ENCODE measurements around the gene TSC22D2.

- no peak for TF ChIP-seq CTCF (IDR thresholded peaks at IDR 0.05; ENCODE audit: insufficient read depth, low read length, poor library complexity, severe bottlenecking)
- no peak for TF ChIP-seq EZH2phosphoT487 (conservative IDR thresholded peaks at IDR 0.05; ENCODE audit: low read length)
Measured at GRCh38 chr3:150370999-150371398, 37.1 kb upstream of the TSC22D2 start.
